IPS-15b (cell line): Measurements from ENCODE around the gene CDIP1.

ENCODE experiments used
- H3K27me3 ChIP-seq: one replicate; pipeline ENCODE4 v1.6.1; 2013; ENCODE audit warnings: low read length; ENCODE audit not compliant: control insufficient read depth, insufficient read depth
- H3K36me3 ChIP-seq: one replicate; pipeline ENCODE4 v1.6.1; 2013; ENCODE audit warnings: low read length; ENCODE audit not compliant: control insufficient read depth, insufficient read depth
- H3K4me1 ChIP-seq: one replicate; pipeline ENCODE4 v1.6.1; 2013; ENCODE audit warnings: mild to moderate bottlenecking, low read length; ENCODE audit not compliant: control insufficient read depth, insufficient read depth
- H3K4me3 ChIP-seq: one replicate; pipeline ENCODE4 v1.5.1; 2013; ENCODE audit warnings: low read depth, low read length
- H3K9ac ChIP-seq: one replicate; pipeline ENCODE4 v1.6.1; 2013; ENCODE audit warnings: low read depth, mild to moderate bottlenecking, low read length
- H3K9me3 ChIP-seq: one replicate; pipeline ENCODE4 v1.6.1; 2013; ENCODE audit warnings: mild to moderate bottlenecking, low read length; ENCODE audit not compliant: control insufficient read depth, insufficient read depth

Gene CDIP1

GRCh38 chr16:4524571-4524970, 14.0 kb downstream of the CDIP1 start:
- Histone ChIP-seq H3K9me3 (no peaks in the 10 kb centered on the region), H3K9ac (no peak overlapping the region), H3K36me3 (peaks cover 11% of the 10 kb centered on the region), H3K4me3 (no peak overlapping the region), H3K27me3 (no peaks in the 10 kb centered on the region), H3K4me1 (peaks cover 22% of the 10 kb centered on the region)

GRCh38 chr16:4523686-4524085, 14.9 kb downstream of the CDIP1 start:
- H3K36me3 ChIP-seq, result peaks cover 11% of the 10 kb centered on the region
- H3K27me3 ChIP-seq, result no peaks in the 10 kb centered on the region
- H3K4me1 ChIP-seq, result peaks cover 15% of the 10 kb centered on the region
- no peaks in the 10 kb centered on the region for H3K9me3 ChIP-seq
- H3K4me3 ChIP-seq, result no peak overlapping the region
- H3K9ac ChIP-seq, result no peak overlapping the region

- H3K9me3 ChIP-seq, result no peaks in the 10 kb centered on the region
Observed at GRCh38 chr16:4522051-4522581, 16.5 kb downstream of the CDIP1 start.

GRCh38 chr16:4520913-4521312, 17.7 kb downstream of the CDIP1 start:
- H3K9me3 ChIP-seq, result no peaks in the 10 kb centered on the region
- H3K4me1 ChIP-seq, result peaks cover 11% of the 10 kb centered on the region
- H3K27me3 ChIP-seq, result no peaks in the 10 kb centered on the region
- peaks cover 11% of the 10 kb centered on the region for H3K36me3 ChIP-seq
- H3K9ac ChIP-seq, result no peak overlapping the region
- no peak overlapping the region for H3K4me3 ChIP-seq

More at GRCh38 chr16:4522051-4522581, 16.5 kb downstream of the CDIP1 start:
- Histone ChIP-seq H3K9ac (no peak overlapping the region), H3K4me3 (no peak overlapping the region), H3K36me3 (peaks cover 11% of the 10 kb centered on the region), H3K27me3 (no peaks in the 10 kb centered on the region), H3K4me1 (peaks cover 11% of the 10 kb centered on the region)

GRCh38 chr16:4519274-4520058, 19.1 kb downstream of the CDIP1 start:
- no peaks in the 10 kb centered on the region for H3K9me3 ChIP-seq
- no peak overlapping the region for H3K4me3 ChIP-seq
- H3K4me1 ChIP-seq, result peaks cover 6% of the 10 kb centered on the region
- H3K36me3 ChIP-seq, result peaks cover 11% of the 10 kb centered on the region
- no peak overlapping the region for H3K9ac ChIP-seq
- H3K27me3 ChIP-seq, result no peaks in the 10 kb centered on the region

- no peaks in the 10 kb centered on the region for H3K9me3 ChIP-seq
- peaks cover 15% of the 10 kb centered on the region for H3K36me3 ChIP-seq
- H3K9ac ChIP-seq, result no peak overlapping the region
- no peak overlapping the region for H3K4me3 ChIP-seq
- H3K27me3 ChIP-seq, result no peaks in the 10 kb centered on the region
- peaks cover 6% of the 10 kb centered on the region for H3K4me1 ChIP-seq
Observed at GRCh38 chr16:4517812-4518680, 20.5 kb downstream of the CDIP1 start.

GRCh38 chr16:4515611-4516233, 22.9 kb downstream of the CDIP1 start:
- Histone ChIP-seq H3K4me3 (no peak overlapping the region), H3K9me3 (no peaks in the 10 kb centered on the region), H3K4me1 (no peaks in the 10 kb centered on the region), H3K36me3 (peaks cover 30% of the 10 kb centered on the region), H3K27me3 (no peaks in the 10 kb centered on the region), H3K9ac (no peak overlapping the region)

- no peaks in the 10 kb centered on the region for H3K27me3 ChIP-seq
- no peak overlapping the region for H3K4me3 ChIP-seq
- H3K36me3 ChIP-seq, result peaks cover 39% of the 10 kb centered on the region
- H3K9me3 ChIP-seq, result no peaks in the 10 kb centered on the region
- H3K9ac ChIP-seq, result peak overlapping the region; percentile 60
- no peaks in the 10 kb centered on the region for H3K4me1 ChIP-seq
Observed at GRCh38 chr16:4514606-4515005, 24.0 kb downstream of the CDIP1 start.

- Histone ChIP-seq H3K9ac (no peak overlapping the region), H3K36me3 (peaks cover 41% of the 10 kb centered on the region), H3K9me3 (no peaks in the 10 kb centered on the region), H3K4me3 (no peak overlapping the region), H3K4me1 (no peaks in the 10 kb centered on the region), H3K27me3 (no peaks in the 10 kb centered on the region)
Observed at GRCh38 chr16:4513881-4514280, 24.7 kb downstream of the CDIP1 start.

GRCh38 chr16:4513086-4513860, 25.3 kb downstream of the CDIP1 start:
- Histone ChIP-seq H3K9ac (no peak overlapping the region), H3K4me1 (no peaks in the 10 kb centered on the region), H3K27me3 (no peaks in the 10 kb centered on the region), H3K4me3 (no peak overlapping the region), H3K9me3 (no peaks in the 10 kb centered on the region), H3K36me3 (peaks cover 45% of the 10 kb centered on the region)

- Histone ChIP-seq H3K27me3 (no peaks in the 10 kb centered on the region), H3K4me1 (no peaks in the 10 kb centered on the region), H3K9me3 (no peaks in the 10 kb centered on the region), H3K4me3 (no peak overlapping the region), H3K36me3 (peaks cover 52% of the 10 kb centered on the region), H3K9ac (no peak overlapping the region)
Observed at GRCh38 chr16:4512473-4512872, 26.1 kb downstream of the CDIP1 start.
